Measurements from ENCODE around the gene MSX2. TPM values are rescaled to one million over a fixed set of nuclear protein-coding genes. Genes with fewer than 3 reads are reported as not detected.

The MSX2 gene
- total and polyA plus RNA-seq, 2 of the 8 experiments (the other 6 are each of a cell fraction or from before 2014, with no cell fraction given), result 0.24 to 0.47 TPM

GRCh38 chr5:174765540-174765939, 41.2 kb downstream of the MSX2 start (continued):
- TF ChIP-seq ATF2 (IDR thresholded peaks at IDR 0.05; ENCODE audit: low read length) (no peak), NANOG (IDR thresholded peaks at IDR 0.05; ENCODE audit: insufficient read depth, low read depth, low read length, poor library complexity, severe bottlenecking) (no peak)
